Posterior vena cava (tissue), 2 donors: ENCODE data around the gene GTF2E1. TPM values are rescaled to one million over a fixed set of nuclear protein-coding genes. Genes with fewer than 3 reads are reported as not detected.
A peak's percentile ranks its signal among the peaks of the same experiment; 100 is the strongest.

Experiments
- DNase-seq: peaks from one replicate; pipeline ENCODE4 v3.0.0-alpha.2; 2020; ENCODE audit warnings: low spot score
- intact Hi-C, 2 donors: fragments of 100-400 bp; cut with DNase I; formaldehyde crosslinking; loops; one replicate each; pipeline versions ENCODE4 v1.14.1 to v1.14.2; 2022 to 2023
- total RNA-seq, 2 donors: library from RNA; stranded (reverse); fragmentation: NEBNext Ultra II Directional; extraction: Animal tissue kit (Norgen Biotek cat#: 25700); gene quantifications; one replicate each; pipeline ENCODE4 v1.2.1, GENCODE V29; 2021
- donor health status: DM: yes; HTN: yes; CAD: no.
- donor health status: DM: yes; HTN: yes; CAD: no.

The GTF2E1 gene
- total RNA-seq, 2 donors from 2014 or later, result 12.0 to 16.7 TPM

DNA sequence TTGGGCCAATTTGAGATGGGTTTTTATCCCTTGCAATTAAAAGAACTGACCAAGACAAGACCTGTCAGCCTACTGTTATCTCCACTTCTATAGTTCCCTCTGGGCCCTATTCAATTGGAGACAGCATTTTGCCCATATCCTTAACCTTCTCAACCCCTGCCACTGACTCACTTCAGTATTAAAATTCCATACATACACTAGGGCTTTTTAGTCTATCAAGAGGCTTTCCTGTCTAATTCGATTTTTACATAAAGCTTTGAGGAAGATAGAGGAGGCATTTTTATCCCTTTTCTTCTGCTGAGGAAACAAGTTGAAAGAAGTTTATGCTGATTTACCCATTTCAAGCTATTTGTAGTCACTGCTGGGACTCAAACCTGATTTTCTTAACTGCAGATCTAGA, 51.1 kb downstream of the GTF2E1 start:
- no peak for DNase-seq
- intact Hi-C loops, result loop anchor here (10.0 kb wide), 1 partner anchor 229 kb away; no protein-coding TSS in a partner anchor

DNA sequence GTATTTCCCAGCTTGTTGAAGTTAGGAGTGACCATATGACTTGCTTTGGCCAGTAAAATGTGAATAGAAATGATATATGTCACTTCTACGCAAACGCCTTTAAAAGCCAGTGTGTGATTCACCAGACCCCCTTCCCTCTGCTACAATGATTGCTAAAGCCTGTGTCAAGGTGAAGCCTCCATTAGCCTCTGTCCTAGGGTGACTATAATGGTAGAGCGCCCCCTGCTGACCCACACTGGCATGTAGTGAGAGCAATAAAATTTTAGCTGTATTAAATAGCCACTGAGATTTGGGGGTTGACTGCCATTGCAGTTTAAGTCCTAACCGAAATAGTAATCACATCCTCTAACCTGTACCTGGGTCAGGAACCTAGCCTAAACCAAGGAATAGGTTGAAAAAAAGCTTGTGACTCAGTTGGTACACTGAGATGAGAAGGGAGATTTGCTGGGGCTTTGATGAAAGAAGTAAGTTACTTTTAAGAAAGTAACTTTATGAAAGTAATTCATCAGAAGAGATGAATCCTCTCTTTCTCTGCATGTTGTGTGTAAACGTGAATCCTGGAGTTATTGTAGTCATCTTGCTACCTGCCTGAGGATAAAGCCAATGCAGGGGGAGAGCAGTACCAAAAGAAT, 52.6 kb downstream of the GTF2E1 start:
- DNase-seq, result peak; percentile 91

DNA sequence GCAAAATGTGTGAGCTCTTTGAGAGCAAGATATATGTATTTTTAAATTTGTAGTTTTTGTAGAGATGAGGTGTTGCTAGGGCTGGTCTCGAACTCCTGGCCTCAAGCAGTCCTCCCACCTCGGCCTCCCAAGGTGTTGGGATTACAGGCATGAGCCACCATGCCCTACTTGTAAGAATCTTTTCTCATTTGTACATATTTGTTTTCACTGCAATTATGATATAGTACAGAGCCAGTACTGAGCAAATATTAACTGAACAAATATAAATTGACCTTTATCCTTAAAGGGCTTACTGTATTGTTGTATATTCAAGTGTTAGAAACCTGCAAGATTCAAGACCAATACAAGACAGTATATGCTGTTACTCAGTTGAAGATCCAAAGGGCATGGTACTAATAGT, 53.4 kb downstream of the GTF2E1 start:
- no peak for DNase-seq
- intact Hi-C loops, result loop anchor here (10.0 kb wide), 1 partner anchor 231 kb away; no protein-coding TSS in a partner anchor

More for the DNA sequence above, 52.6 kb downstream of the GTF2E1 start:
- intact Hi-C loops, result loop anchor here (10.0 kb wide), 1 partner anchor 230 kb away; no protein-coding TSS in a partner anchor

DNA sequence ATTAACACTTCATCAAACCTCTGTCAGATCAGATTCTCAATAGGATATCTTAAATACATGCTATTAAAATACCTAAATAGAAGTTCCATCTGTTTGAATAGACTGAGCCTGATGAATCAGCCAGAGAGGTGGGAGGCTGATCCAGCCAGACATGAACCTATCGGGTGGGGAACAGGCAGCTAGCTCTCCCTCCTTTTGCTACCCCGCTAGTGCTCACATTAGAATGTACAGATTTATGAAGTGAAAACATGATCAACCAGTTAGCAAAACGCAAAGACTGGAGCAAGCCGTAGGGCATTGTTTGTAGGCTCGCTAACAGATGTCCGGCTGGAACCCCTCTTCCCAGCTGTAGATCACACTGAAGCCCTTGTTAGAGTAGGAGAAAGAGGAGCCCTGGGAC, 54.4 kb downstream of the GTF2E1 start:
- intact Hi-C loops, result loop anchor here (10.0 kb wide), 1 partner anchor 232 kb away; no protein-coding TSS in a partner anchor
- no peak for DNase-seq

DNA sequence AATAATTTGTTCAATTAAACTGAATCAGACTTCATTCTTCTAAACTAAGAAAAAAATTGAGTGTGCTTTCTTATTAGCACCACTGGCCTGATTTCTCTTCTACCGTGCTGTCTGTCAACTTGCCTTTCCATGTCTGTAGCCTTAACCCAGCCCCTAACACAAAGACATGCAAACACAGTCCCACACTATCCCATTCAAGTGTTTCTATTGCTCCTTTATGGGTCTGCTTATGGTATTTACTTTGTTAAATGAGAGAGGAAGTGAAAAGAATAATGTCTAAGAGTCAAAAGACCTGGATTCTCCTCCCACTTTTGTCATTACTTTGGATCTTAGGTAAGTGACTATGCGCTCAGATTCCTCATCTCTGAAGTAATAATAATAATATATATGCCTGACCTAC, 55.3 kb downstream of the GTF2E1 start:
- intact Hi-C loops, result loop anchor here (10.0 kb wide), 1 partner anchor 233 kb away; no protein-coding TSS in a partner anchor
- DNase-seq, result no peak

DNA sequence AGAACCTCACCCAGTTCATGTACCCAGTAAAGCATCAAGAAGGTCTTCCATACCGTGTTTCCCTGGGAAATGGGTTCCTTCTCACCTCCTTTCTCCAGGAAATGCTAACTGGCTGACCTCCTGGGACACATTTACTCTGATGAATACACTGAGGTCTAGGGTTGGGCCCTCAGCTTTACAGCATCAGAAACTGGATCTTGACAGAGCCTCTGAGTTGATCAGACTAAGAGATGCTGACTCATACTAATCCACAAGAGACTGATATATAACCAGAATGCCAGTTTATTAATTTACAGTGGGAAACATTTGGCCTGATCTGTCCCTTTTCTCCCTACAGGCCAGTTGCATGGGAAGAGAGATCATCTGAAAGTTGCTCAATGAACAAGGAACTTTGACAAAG, 55.8 kb downstream of the GTF2E1 start:
- intact Hi-C loops, result loop anchor here (10.0 kb wide), 1 partner anchor 234 kb away; no protein-coding TSS in a partner anchor
- no peak for DNase-seq

DNA sequence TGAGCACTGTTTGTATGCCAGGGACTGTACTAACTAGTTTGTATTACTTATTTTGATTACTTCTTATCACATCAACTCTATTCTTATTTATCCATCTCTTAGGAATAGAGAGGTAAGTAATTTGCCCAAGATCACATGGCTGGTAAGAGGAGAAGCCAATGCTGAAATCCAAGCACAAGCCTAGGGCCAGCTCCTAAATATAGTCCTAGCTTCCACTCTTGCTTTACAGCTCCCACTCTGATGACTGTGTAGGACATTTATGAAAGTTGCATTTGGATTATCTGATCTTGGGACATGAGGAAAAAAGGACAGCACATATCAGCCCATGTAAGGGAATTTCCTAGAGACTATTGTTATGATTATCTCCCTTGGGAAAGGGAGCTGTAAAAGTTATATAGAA, 58.1 kb downstream of the GTF2E1 start:
- intact Hi-C loops, result no loop called here
- no peak for DNase-seq

DNA sequence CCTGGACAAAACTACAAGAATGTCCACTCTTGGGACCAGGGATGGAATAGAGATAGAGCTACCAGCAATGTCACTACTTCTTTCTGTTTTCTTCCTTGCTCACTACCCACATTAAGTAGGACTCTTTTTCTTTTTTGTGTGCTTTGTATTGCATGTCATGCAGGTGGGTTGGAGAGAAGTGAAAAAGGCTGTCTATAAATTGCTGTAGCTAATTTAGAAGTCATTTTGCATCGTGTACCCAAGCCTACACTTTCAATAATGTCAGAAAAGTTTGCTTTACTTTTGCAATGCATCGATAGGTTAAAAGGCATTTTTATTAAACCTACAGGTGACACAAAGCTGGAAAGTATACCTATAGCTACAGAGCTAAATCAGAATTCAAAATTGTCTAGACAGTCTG, 58.9 kb downstream of the GTF2E1 start:
- no peak for DNase-seq
- intact Hi-C loops, result no loop called here

DNA sequence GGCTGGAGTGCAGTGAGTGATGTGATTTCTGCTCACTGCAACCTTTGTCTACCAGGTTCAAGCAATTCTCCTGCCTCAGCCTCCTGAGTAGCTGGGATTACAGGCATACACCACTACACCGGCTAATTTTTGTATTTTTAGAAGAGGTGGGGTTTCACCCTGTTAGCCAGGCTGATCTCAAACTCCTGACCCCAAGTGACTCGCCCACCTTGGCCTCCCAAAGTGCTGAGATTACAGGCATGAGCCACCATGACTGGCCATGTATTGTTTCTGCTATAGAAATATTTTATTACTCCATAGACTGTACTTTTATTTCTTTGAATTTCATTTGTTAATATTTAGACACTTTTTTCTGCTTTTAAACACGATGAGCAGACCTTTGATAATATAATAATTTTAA, 60.4 kb downstream of the GTF2E1 start:
- intact Hi-C loops, result no loop called here
- DNase-seq, result no peak

DNA sequence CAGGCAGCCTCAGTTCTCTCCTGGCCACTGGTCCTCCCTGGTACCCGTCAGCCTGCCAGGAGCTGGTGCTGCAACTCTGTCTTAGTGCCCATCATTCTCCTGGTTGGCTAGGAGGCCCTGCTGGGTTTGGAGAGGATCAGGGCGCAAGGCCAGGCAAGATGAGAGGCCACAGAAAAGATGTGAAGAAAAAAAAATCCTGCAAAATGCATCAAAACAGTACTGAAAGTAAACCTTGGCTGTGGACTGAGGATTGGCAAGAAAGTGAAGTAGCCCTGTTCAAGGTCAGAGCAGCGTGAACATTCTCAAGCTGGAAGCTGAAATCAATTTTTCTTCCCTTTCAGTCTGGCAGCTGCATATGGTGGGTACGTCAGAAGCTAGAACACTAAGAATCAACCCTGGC, 74.2 kb downstream of the GTF2E1 start:
- intact Hi-C loops, result no loop called here
- DNase-seq, result no peak

DNA sequence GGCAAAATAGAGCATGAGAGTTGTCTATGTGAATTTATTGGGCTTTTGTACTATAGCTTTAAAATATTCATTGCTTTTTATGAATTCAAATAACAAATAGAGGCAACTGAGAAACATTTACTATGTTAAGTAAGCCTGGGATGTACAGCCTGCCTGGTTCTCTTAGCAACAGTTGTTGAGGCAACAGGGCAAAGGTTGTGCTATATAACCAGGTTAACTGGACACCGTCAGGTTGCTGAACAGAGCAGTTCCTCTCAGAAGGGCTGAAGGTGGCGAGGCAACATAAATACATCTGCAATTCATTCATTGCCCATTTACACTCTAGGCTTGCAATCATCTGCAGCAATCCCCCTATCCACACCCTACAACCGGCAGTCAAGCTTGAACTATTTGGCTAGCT, 78.2 kb downstream of the GTF2E1 start:
- intact Hi-C loops, result no loop called here
- no peak for DNase-seq

DNA sequence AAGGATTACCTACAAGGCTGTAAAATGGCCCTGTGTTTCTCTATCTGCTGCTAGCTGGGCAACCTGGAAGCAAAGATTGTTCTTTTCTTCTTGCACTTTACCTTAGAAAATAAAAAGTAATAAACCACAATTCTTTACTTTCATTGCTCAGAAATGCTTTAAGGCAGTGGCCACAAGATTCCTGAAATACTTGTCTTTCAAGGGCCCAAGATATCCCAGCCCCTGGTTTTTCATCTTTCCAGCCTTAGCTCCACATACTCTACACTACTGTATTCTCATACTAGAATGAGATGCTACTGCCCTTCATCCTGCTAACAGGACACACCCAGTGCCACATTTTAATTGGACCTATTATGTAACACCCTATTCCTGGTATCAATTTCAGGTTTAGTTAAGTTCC, 78.9 kb downstream of the GTF2E1 start:
- no peak for DNase-seq
- intact Hi-C loops, result no loop called here

DNA sequence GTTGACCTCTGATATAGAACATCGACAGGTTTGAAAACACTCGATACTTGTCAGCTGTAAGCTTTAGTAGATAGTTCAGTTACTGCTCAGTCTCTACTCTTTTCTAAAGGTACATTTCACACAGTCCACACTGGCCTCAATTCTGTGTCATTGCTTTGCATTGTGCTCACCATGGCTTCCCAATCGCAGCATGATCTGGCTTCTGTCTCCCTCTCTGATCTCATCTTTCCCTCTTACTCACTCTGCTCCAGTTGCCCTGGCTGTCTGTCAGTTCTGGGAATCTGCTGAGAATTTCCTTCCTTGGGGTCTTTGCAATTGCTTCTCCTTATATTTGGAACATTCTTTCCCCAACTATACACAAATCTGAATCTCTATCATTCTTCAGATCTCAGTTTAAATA, 80.6 kb downstream of the GTF2E1 start:
- no peak for DNase-seq
- intact Hi-C loops, result no loop called here

DNA sequence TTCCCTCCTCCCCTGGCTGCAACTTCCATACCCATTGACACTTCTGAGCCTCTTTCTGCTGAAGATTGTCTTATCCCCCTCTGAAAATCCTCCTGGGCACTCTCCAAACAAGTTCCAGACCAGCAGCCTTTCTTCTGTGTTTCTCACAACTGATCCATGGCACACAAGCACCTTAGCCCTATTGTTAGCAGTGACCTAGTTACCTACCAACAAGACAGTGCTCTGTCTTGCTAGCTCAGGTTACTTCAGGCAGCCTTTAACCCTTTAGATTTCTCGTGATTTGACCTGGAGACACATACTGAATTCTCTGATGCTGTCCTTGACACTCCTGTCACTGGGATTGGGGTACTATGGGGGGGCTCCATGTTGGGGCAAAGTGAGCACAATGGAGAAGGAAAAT, 82.1 kb downstream of the GTF2E1 start:
- intact Hi-C loops, result no loop called here
- no peak for DNase-seq

DNA sequence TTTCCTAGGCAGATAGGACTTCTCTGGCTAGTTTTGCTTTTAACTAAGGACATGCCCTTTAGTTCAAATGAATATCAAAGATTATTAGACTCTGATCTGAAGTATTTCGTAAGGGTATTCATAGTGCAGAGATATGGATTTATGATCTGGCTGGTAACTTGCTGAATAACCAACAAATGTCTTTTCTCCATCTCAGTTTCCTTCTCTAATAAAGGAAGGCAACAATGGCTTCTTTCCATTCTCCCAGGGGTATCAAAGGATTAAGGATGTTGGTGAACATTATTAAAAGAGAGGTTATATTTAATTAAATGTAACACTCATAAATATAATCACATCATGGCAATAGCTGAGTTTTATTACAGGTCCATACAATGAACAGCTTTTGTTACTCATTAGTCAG, 86.3 kb downstream of the GTF2E1 start:
- intact Hi-C loops, result no loop called here
- DNase-seq, result no peak

DNA sequence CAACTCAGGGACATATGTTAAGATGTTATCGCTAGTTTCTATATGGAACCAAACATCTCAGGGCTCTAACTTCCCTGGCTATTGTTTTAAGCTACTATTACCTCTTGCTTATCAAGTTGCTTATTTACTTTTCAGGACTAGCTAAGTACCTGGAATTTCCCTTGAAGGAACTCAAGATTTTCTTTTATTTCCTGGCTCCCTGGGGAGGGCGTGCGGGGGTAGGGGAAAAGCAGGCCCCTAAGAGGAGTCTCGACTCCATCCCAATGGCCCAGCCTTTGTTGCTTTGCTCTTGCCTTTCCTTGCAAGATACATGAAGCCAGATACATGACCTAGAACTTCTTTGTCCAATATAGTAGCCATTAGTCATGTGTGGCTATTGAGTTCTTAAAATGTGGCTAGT, 88.5 kb downstream of the GTF2E1 start:
- intact Hi-C loops, result no loop called here
- no peak for DNase-seq

Other genes with a start within 250 kb of the GTF2E1 start
- gene NDUFB4, start 146.4 kb upstream of the GTF2E1 start, total RNA-seq, result 100 to 1,000 TPM in 1 of 2 donors, 10 to 100 TPM in 1; 94.9 to 101 TPM
- under 1 TPM; 0.48 to 0.83 TPM for gene HGD, start 60.5 kb upstream of the GTF2E1 start, total RNA-seq
- 10 to 100 TPM; 16.9 to 22.3 TPM for gene RABL3, start 228 bp upstream of the GTF2E1 start, total RNA-seq
- gene STXBP5L, start 165.5 kb downstream of the GTF2E1 start, total RNA-seq, result under 1 TPM; 0.23 to 0.29 TPM